Osteocyte (in vitro differentiated cells): Measurements from ENCODE around the gene KRI1. TPM values are rescaled to one million over a fixed set of nuclear protein-coding genes. Genes with fewer than 3 reads are reported as not detected.

ENCODE experiments used
- DNase-seq: peaks from one replicate; pipeline ENCODE4 v3.0.0; 2021; ENCODE audit warnings: mixed read lengths; ENCODE audit not compliant: unreplicated experiment; ENCODE audit errors: extremely low spot score
- H3K27ac Mint-ChIP-seq: one replicate; pipeline ENCODE4 v1.8.0; 2021; ENCODE audit warnings: mild to moderate bottlenecking, mixed read lengths; ENCODE audit not compliant: unreplicated experiment
- H3K27me3 Mint-ChIP-seq: one replicate; pipeline ENCODE4 v1.8.0; 2021; ENCODE audit warnings: mixed read lengths; ENCODE audit not compliant: unreplicated experiment
- H3K36me3 Mint-ChIP-seq: one replicate; pipeline ENCODE4 v1.8.0; 2021; ENCODE audit warnings: mixed read lengths; ENCODE audit not compliant: unreplicated experiment
- H3K4me1 Mint-ChIP-seq: one replicate; pipeline ENCODE4 v1.8.0; 2021; ENCODE audit warnings: mixed read lengths; ENCODE audit not compliant: unreplicated experiment
- H3K4me3 Mint-ChIP-seq: one replicate; pipeline ENCODE4 v1.8.0; 2021; ENCODE audit warnings: mild to moderate bottlenecking, moderate library complexity, mixed read lengths; ENCODE audit not compliant: unreplicated experiment
- H3K9me3 Mint-ChIP-seq: one replicate; pipeline ENCODE4 v1.8.0; 2021; ENCODE audit warnings: mixed read lengths; ENCODE audit not compliant: unreplicated experiment
- CTCF ChIP-seq: fragments of 200-600 bp; sonication (generic); IDR thresholded peaks from 2 replicates; pipeline ENCODE4 v1.5.0; 2021; ENCODE audit warnings: antibody characterized with exemption, mild to moderate bottlenecking, moderate library complexity
- total RNA-seq: library from RNA; stranded (reverse); gene quantifications from 2 replicates; pipeline ENCODE4 v1.2.1, GENCODE V29; 2021

KRI1 gene
- total RNA-seq, 1 donor from 2014 or later, result 29.0 TPM

DNA sequence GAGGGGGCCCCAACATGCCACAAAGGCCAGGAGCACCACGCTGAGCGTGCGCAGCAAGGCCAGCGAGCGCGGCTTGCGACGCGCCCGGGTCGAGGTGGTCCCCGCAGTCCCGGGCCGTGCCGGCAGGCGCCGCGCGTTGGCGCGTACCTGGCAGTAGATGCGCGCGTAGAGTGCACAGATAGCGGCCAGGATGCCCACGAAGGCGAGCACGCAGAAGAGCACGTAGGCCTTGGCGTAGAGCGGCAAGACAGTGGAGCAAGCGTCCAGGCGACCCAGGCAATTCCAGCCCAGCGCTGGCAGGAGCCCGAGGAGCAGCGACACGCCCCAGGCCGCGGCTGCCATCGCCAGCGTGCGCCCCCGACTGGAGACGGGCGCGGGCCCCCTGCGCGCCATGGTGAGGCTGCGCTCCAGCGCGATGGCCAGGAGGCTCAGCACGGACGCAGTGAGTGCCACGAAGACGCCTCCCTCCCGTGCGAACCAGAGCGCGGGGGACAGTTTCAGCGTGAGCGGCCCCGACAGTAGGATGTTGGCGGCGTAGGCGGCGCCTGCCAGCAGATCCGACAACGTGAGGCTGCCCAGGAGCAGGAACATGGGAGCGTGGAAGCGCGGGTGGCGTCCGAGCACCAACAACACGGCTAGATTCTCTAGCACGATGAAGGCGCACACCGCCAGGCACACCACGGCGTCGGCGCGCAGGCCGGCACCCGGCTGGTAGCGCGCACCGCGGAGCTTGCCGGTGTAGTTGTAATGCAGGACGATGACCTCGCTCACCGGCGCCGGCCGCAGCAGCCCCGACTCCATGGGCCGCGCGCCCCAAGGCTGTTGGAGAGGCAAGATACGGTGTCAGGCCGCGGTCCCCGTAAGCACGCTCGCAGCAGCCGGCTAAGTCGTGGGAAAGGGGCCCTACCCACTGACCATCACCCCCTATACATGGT is 51.3 kb downstream of the KRI1 start:
- no peak for TF ChIP-seq CTCF
- H3K9me3 Mint-ChIP-seq, result no peaks in the 10 kb centered on the region
- peaks cover 31% of the 10 kb centered on the region for H3K4me1 Mint-ChIP-seq

GRCh38 chr19:10513223-10513622 is 52.6 kb downstream of the KRI1 start:
- peaks cover 21% of the 10 kb centered on the region for H3K4me1 Mint-ChIP-seq
- no peaks in the 10 kb centered on the region for H3K27me3 Mint-ChIP-seq
- no peaks in the 10 kb centered on the region for H3K9me3 Mint-ChIP-seq
- no peak overlapping the region for H3K4me3 Mint-ChIP-seq
- H3K27ac Mint-ChIP-seq, result no peak overlapping the region
- peaks cover 2% of the 10 kb centered on the region for H3K36me3 Mint-ChIP-seq
- DNase-seq, result no peak
- TF ChIP-seq CTCF, result no peak

More for the DNA sequence above, 51.3 kb downstream of the KRI1 start:
- Mint-ChIP-seq H3K27ac (no peak overlapping the region), H3K36me3 (peaks cover 2% of the 10 kb centered on the region), H3K27me3 (no peaks in the 10 kb centered on the region), H3K4me3 (no peak overlapping the region)
- no peak for DNase-seq

- DNase-seq, result peak; percentile 86
- H3K27ac Mint-ChIP-seq, result no peak overlapping the region
- peaks cover 8% of the 10 kb centered on the region for H3K4me1 Mint-ChIP-seq
- no peak overlapping the region for H3K4me3 Mint-ChIP-seq
- no peaks in the 10 kb centered on the region for H3K27me3 Mint-ChIP-seq
- no peaks in the 10 kb centered on the region for H3K9me3 Mint-ChIP-seq
- TF ChIP-seq CTCF, result peak; percentile 78
- peaks cover 2% of the 10 kb centered on the region for H3K36me3 Mint-ChIP-seq
These were observed 55.5 kb downstream of the KRI1 start for GRCh38 chr19:10510301-10510802.

DNA sequence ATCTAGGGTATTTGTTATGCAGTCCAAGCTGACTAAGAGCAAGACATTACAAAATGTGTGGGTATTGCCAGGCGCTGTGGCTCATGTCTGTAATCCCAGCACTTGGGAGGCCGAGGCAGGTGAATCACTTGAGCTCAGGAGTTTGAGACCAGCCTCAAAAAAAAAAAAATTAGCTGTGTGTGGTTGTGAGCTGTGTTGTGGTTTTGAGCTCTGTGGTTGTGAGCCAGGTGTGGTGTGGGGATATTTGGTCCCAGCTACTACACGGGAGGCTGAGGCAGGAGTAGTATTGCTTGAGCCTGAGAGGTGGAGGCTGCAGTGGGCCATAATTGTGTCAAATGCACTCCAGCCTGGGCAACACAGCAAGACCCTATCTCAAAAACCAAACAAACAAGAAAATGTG is 57.1 kb downstream of the KRI1 start:
- Mint-ChIP-seq H3K4me3 (no peak overlapping the region), H3K36me3 (peaks cover 2% of the 10 kb centered on the region)
- no peak for DNase-seq

More for the DNA sequence above, 57.1 kb downstream of the KRI1 start:
- H3K27me3 Mint-ChIP-seq, result no peaks in the 10 kb centered on the region
- TF ChIP-seq CTCF, result no peak
- no peak overlapping the region for H3K27ac Mint-ChIP-seq
- H3K9me3 Mint-ChIP-seq, result no peaks in the 10 kb centered on the region
- H3K4me1 Mint-ChIP-seq, result peaks cover 8% of the 10 kb centered on the region
